Ovary (tissue), 3 donors: ENCODE measurements around the gene VIPR2.

Experiments
- EP300 ChIP-seq: sonication (generic); formaldehyde crosslinking; IDR thresholded peaks from one replicate; pipeline ENCODE4 v1.6.1; 2017; ENCODE audit warnings: antibody characterized with exemption
- POLR2A ChIP-seq: fragments of 450-650 bp; IDR thresholded peaks from one replicate; pipeline ENCODE4 v1.6.1; 2017; ENCODE audit warnings: antibody characterized with exemption, mild to moderate bottlenecking, moderate library complexity
- TF ChIP-seq, protein P1 (sequence below), 3 donors: fragments of 450-650 bp in 2 of 3; fragments of 200-600 bp in 1 of 3; IDR thresholded peaks; one replicate each; pipeline versions ENCODE4 v1.5.1 to v1.8.0; 2016 to 2022; ENCODE audit warnings: antibody characterized with exemption in 3 of 3, mild to moderate bottlenecking in 1 of 3
- donor health status: DM: no; HTN: no; CAD: no.

DNA sequence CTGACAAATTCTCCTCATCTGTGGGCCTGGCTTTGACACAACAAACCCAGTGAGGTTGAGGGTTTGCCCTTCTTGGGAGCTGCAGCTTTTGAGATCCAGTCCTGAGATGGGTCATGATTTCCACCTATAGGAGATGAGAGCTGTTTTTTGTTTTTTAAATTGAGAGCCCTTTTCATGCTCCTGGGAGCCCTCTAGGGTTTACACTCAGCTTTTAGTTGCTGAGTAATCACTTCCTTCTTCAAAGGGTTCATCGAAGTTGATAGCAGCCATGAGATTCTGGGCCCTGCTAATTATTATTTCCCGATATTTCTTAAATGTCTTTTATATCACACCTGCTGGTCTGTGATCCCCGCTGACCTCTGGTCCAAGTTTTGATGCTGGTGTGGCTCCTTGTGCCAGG, 47.3 kb upstream of the VIPR2 start:
- TF ChIP-seq POLR2A: no peak
- TF ChIP-seq, protein P1, sequence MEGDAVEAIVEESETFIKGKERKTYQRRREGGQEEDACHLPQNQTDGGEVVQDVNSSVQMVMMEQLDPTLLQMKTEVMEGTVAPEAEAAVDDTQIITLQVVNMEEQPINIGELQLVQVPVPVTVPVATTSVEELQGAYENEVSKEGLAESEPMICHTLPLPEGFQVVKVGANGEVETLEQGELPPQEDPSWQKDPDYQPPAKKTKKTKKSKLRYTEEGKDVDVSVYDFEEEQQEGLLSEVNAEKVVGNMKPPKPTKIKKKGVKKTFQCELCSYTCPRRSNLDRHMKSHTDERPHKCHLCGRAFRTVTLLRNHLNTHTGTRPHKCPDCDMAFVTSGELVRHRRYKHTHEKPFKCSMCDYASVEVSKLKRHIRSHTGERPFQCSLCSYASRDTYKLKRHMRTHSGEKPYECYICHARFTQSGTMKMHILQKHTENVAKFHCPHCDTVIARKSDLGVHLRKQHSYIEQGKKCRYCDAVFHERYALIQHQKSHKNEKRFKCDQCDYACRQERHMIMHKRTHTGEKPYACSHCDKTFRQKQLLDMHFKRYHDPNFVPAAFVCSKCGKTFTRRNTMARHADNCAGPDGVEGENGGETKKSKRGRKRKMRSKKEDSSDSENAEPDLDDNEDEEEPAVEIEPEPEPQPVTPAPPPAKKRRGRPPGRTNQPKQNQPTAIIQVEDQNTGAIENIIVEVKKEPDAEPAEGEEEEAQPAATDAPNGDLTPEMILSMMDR (IDR thresholded peaks at IDR 0.05): no peak
- TF ChIP-seq EP300: no peak
